GM12878 (cell line): ENCODE data around the gene ATP5PB. TPM values are rescaled to one million over a fixed set of nuclear protein-coding genes. Genes with fewer than 3 reads are reported as not detected.

Source experiments
- ATAC-seq: fragments of 200-7000 bp; cut with Tn5 transposase; 3 replicates; pipeline ENCODE4 v1.9.1; 2020; ENCODE audit warnings: mild to moderate bottlenecking, moderate library complexity
- BruUV-seq: library from RNA; stranded (reverse); fragments of 400-500 nt; replicated peaks from 2 replicates; lab custom pipeline; 2021; lab: Mats Ljungman, UMichigan
- CTCF ChIA-PET: fragments of 300-600 bp; sonication (Branson Sonifier 250); formaldehyde crosslinking; extraction: SDS; loops from one replicate; lab custom pipeline; 2021; ENCODE audit warnings: inconsistent platforms; lab: Yijun Ruan, JAX
- POLR2A ChIA-PET: fragments of 350-600 bp; formaldehyde crosslinking; extraction: SDS; loops from one replicate; lab custom pipeline; 2021; ENCODE audit warnings: inconsistent platforms; lab: Charles Lee
- RAD21 ChIA-PET: fragments of 300-600 bp; sonication (Branson Sonifier 250); formaldehyde crosslinking; loops from one replicate; lab custom pipeline; 2023; ENCODE audit warnings: antibody characterized with exemption; ENCODE audit not compliant: unreplicated experiment; lab: Charles Lee
- SMC1A ChIA-PET: fragments of 300-600 bp; sonication (Branson Sonifier 250); formaldehyde crosslinking; loops from one replicate; lab custom pipeline; 2023; ENCODE audit not compliant: unreplicated experiment, uncharacterized antibody; lab: Charles Lee
- DNase-seq: peaks from one replicate; pipeline ENCODE4 v3.0.0-alpha.2; 2011; ENCODE audit warnings: low read depth, low spot score
- FAIRE-seq: peaks from 3 replicates; lab custom pipeline; 2011; peaks lifted over from hg19 to GRCh38; lab: Jason Lieb, UNC
- H2AFZ ChIP-seq: 2 replicates; pipeline ENCODE4 v1.6.0; 2011; ENCODE audit warnings: low read depth, low read length, control low read depth; ENCODE audit not compliant: control insufficient read depth
- H3K27ac ChIP-seq: 2 replicates; pipeline ENCODE4 v1.5.1; 2011; ENCODE audit warnings: control low read depth; ENCODE audit not compliant: control insufficient read depth, insufficient read depth
- H3K27me3 ChIP-seq, 2 experiments: replicated peaks in 1 of 2; 2 replicates each; pipeline versions ENCODE4 v1.6.0 to v1.6.1; 2011; ENCODE audit warnings: low read length in 1 of 2; ENCODE audit not compliant: control insufficient read depth in 2 of 2, insufficient read depth in 2 of 2
- H3K36me3 ChIP-seq, 2 experiments: 2 replicates each; pipeline ENCODE4 v1.5.1; 2011; ENCODE audit warnings: low read length in 1 of 2; ENCODE audit not compliant: control insufficient read depth in 2 of 2, insufficient read depth in 2 of 2
- H3K4me1 ChIP-seq: 2 replicates; pipeline ENCODE4 v1.6.1; 2011; ENCODE audit warnings: mild to moderate bottlenecking, low read length, moderate library complexity, mixed read lengths; ENCODE audit not compliant: control insufficient read depth, insufficient read depth
- H3K4me2 ChIP-seq: 2 replicates; pipeline ENCODE4 v1.6.0; 2011; ENCODE audit warnings: control low read depth; ENCODE audit not compliant: control insufficient read depth, insufficient read depth
- H3K4me3 ChIP-seq: fragments of 200-600 bp; sonication (generic); 2 replicates; pipeline ENCODE4 v1.5.1; 2016
- H3K79me2 ChIP-seq: 2 replicates; pipeline ENCODE4 v1.6.0; 2011; ENCODE audit warnings: low read length; ENCODE audit not compliant: control insufficient read depth, insufficient read depth
- H3K9ac ChIP-seq: 2 replicates; pipeline ENCODE4 v1.8.0; 2011; ENCODE audit warnings: low read length, control low read depth, mixed read lengths; ENCODE audit not compliant: control insufficient read depth, insufficient read depth
- H3K9me3 ChIP-seq: replicated peaks from 3 replicates; pipeline ENCODE4 v1.5.1; 2011; ENCODE audit warnings: mild to moderate bottlenecking, low read length; ENCODE audit not compliant: control insufficient read depth, insufficient read depth
- H4K20me1 ChIP-seq: 2 replicates; pipeline ENCODE4 v1.6.0; 2011; ENCODE audit not compliant: control insufficient read depth, insufficient read depth
- BCL11A ChIP-seq: IDR thresholded peaks from 2 replicates; pipeline ENCODE4 v1.6.1; 2011; ENCODE audit warnings: low read depth, low read length
- BHLHE40 ChIP-seq, 2 experiments: fragments of 450-650 bp in 1 of 2; IDR thresholded peaks; 2 replicates each; pipeline ENCODE4 v1.6.1; 2011 to 2017; ENCODE audit warnings: low read depth in 2 of 2, borderline replicate concordance in 1 of 2, improper control_type of control experiment in 1 of 2, low read length in 1 of 2, mild to moderate bottlenecking in 1 of 2
- CHD2 ChIP-seq: IDR thresholded peaks from 2 replicates; pipeline ENCODE4 v1.6.1; 2011; ENCODE audit warnings: low read depth, low read length, improper control_type of control experiment, borderline replicate concordance
- E4F1 ChIP-seq: fragments of 450-650 bp; IDR thresholded peaks from 2 replicates; pipeline ENCODE4 v1.6.1; 2018; ENCODE audit warnings: borderline replicate concordance, mild to moderate bottlenecking; ENCODE audit not compliant: partially characterized antibody
- IKZF1 ChIP-seq: fragments of 450-650 bp; conservative IDR thresholded peaks from 2 replicates; pipeline ENCODE4 v1.6.1; 2017; ENCODE audit warnings: antibody characterized with exemption, mild to moderate bottlenecking
- NFIC ChIP-seq: IDR thresholded peaks from 2 replicates; pipeline ENCODE4 v1.6.1; 2012; ENCODE audit warnings: low read depth, mild to moderate bottlenecking, inconsistent platforms, low read length, moderate library complexity
- NFYA ChIP-seq: IDR thresholded peaks from 2 replicates; pipeline ENCODE4 v1.6.1; 2011; ENCODE audit warnings: low read depth, mild to moderate bottlenecking, low read length, improper control_type of control experiment, borderline replicate concordance
- NKRF ChIP-seq: fragments of 450-650 bp; conservative IDR thresholded peaks from 2 replicates; pipeline ENCODE4 v1.6.1; 2017; ENCODE audit warnings: mild to moderate bottlenecking, moderate library complexity
- NR2C1 ChIP-seq: fragments of 450-650 bp; IDR thresholded peaks from 2 replicates; pipeline ENCODE4 v1.6.1; 2017; ENCODE audit warnings: antibody characterized with exemption, mild to moderate bottlenecking, moderate library complexity
- PML ChIP-seq: IDR thresholded peaks from 2 replicates; pipeline ENCODE4 v1.6.1; 2012; ENCODE audit warnings: low read length, inconsistent platforms
- SKIL ChIP-seq: fragments of 450-650 bp; IDR thresholded peaks from 2 replicates; pipeline ENCODE4 v1.6.1; 2017; ENCODE audit warnings: mild to moderate bottlenecking, low read depth, inconsistent platforms; ENCODE audit not compliant: poor library complexity, severe bottlenecking
- TAF1 ChIP-seq: IDR thresholded peaks from 2 replicates; pipeline ENCODE4 v1.6.1; 2011; ENCODE audit warnings: mild to moderate bottlenecking, low read depth, low read length, borderline replicate concordance
- USF2 ChIP-seq: IDR thresholded peaks from 2 replicates; pipeline ENCODE4 v1.6.1; 2011; ENCODE audit warnings: low read depth, low read length, improper control_type of control experiment, borderline replicate concordance
- ZNF384 ChIP-seq: IDR thresholded peaks from 2 replicates; pipeline ENCODE4 v1.6.1; 2012; ENCODE audit warnings: low read depth, mild to moderate bottlenecking, low read length, improper control_type of control experiment, borderline replicate concordance
- WGBS: methylation state at CpG from one replicate; pipeline ENCODE4 v1.1.6; 2016; ENCODE audit warnings: low lambda C conversion rate; ENCODE audit not compliant: insufficient replicate concordance, insufficient coverage; ENCODE audit errors: missing lambda C conversion rate; 5-methylcytosine and 5-hydroxymethylcytosine counted together
- in situ Hi-C: fragments of 300-500 bp; cut with MboI; formaldehyde crosslinking; loops from 9 replicates; pipeline ENCODE4 v1.14.3; 2018; ENCODE audit warnings: mixed read lengths
- intact Hi-C: fragments of 100-400 bp; cut with micrococcal nuclease; formaldehyde crosslinking; loops from one replicate; pipeline ENCODE4 v1.14.2; 2022; ENCODE audit not compliant: unreplicated experiment
- polyA plus RNA-seq, 11 experiments: library from polyadenylated mRNA; depleted of rRNA in 4 of 11; unstranded in 6 of 11; stranded (reverse) in 5 of 11; fragments of >200 nt; fragmentation: Nextera tagmentation in 4 of 11; fragmentation: Illumina TruSeq in 1 of 11; extraction: Ambion mirVana in 4 of 11; extraction: Trizol in 1 of 11; gene quantifications; 1 replicate in 1 of 11; 2 replicates in 10 of 11; pipeline versions ENCODE4 v1.2.1 to v1.2.3, GENCODE V29; 2011 to 2016; ENCODE audit warnings: inconsistent platforms in 2 of 11, missing spikeins in 2 of 11, low read depth in 1 of 11
- total RNA-seq, 4 experiments: library from RNA; depleted of rRNA in 3 of 4; stranded (reverse); fragments of >200 nt in 3 of 4; fragmentation: Illumina TruSeq in 1 of 4; extraction: Trizol in 1 of 4; gene quantifications; 2 replicates each; pipeline versions ENCODE4 v1.2.1 to v1.2.3, GENCODE V29; 2013 to 2021

The ATP5PB gene
- total and polyA plus RNA-seq, 10 of the 15 experiments (the other 5 are each of a cell fraction or from before 2014, with no cell fraction given), result 380 to 1,760 (median 677) TPM

GRCh38 chr1:111439461-111440351 is 9.6 kb upstream of the ATP5PB start:
- Histone ChIP-seq H2AFZ (no peak overlapping the region), H3K9me3 (no peaks in the 10 kb centered on the region), H3K27me3 (no peaks in the 10 kb centered on the region), H3K36me3 (peaks cover 19 to 38% of the 10 kb centered on the region in 2 experiments), H3K27ac (no peak overlapping the region), H3K4me2 (no peak overlapping the region), H4K20me1 (no peaks in the 10 kb centered on the region; the same call in 1 of the 2 replicates), H3K4me3 (no peak overlapping the region), H3K79me2 (peaks cover under 1% of the 10 kb centered on the region), H3K9ac (no peak overlapping the region), H3K4me1 (peaks cover 7% of the 10 kb centered on the region)
- CTCF ChIA-PET, result interaction anchor here (0.6 to 4.0 kb wide), 7 partner anchors 8 to 329 kb away, joined by 3 to 32 read pairs (median 4); partner anchors contain the start of gene WDR77
- RAD21 ChIA-PET, result interaction anchor here (0.6 to 1.7 kb wide), 3 partner anchors 68 to 1491 kb away, joined by 3 to 5 read pairs (median 3); no protein-coding TSS in a partner anchor
- intact Hi-C loops (no loop called here), in situ Hi-C loops (no loop called here)
- 56% methylated on average over 3 of the region's 3 CpGs for WGBS
- no TSS peak for BruUV-seq
- DNase-seq (no peak), FAIRE-seq (no peak), ATAC-seq (no peak)
- SMC1A ChIA-PET, result interaction anchor here (0.9 to 1.6 kb wide), 6 partner anchors 9 to 330 kb away, joined by 3 to 4 read pairs (median 3); partner anchors contain the start of genes INKA2 and WDR77
- POLR2A ChIA-PET, result interaction anchor here (1.5 kb wide), 1 partner anchor 13 kb away, joined by 3 read pairs; no protein-coding TSS in a partner anchor
- TF ChIP-seq NFYA (no peak), E4F1 (no peak), NFIC (no peak), TAF1 (no peak), NR2C1 (no peak), CHD2 (no peak), BHLHE40 (IDR thresholded peaks at IDR 0.05; ENCODE audit: borderline replicate concordance in 1 of 2, low read depth in 2 of 2, low read length in 1 of 2) (no peak), BCL11A (no peak), IKZF1 (no peak), USF2 (no peak), PML (no peak), ZNF384 (no peak), SKIL (no peak), NKRF (no peak)
